GM12801 (cell line): ENCODE measurements around the gene ACR.
"Not testable (repeated sequence)": the region's sequence is repeated elsewhere in the genome, so short reads cannot be mapped to it uniquely, and the experiment has no call there.

ENCODE experiments used
- TF ChIP-seq, protein P1 (sequence below): IDR thresholded peaks from one replicate; pipeline ENCODE4 v1.5.1; 2011; ENCODE audit warnings: control low read depth; ENCODE audit not compliant: insufficient read length; ENCODE audit errors: extremely low read depth

The ACR gene

DNA sequence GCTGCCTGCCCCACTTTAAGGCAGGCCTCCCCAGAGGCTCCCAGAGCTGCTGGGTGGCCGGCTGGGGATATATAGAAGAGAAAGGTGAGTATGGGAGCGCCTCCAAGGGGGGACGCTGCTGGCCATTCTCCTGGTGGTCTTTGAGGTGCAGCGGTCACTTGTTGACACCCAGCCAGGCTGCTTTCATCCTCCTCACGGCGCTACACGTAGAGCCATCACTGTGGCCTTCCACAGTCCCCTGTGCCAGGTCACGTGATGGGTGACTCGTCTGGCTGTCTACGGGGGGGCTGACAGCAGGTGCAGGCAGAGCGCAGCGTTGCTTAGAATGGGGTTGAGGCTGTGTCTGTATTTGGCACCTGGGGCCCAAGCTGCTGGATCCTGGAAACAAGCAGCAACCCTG is 1.9 kb downstream of the ACR start:
- TF ChIP-seq, protein P1, sequence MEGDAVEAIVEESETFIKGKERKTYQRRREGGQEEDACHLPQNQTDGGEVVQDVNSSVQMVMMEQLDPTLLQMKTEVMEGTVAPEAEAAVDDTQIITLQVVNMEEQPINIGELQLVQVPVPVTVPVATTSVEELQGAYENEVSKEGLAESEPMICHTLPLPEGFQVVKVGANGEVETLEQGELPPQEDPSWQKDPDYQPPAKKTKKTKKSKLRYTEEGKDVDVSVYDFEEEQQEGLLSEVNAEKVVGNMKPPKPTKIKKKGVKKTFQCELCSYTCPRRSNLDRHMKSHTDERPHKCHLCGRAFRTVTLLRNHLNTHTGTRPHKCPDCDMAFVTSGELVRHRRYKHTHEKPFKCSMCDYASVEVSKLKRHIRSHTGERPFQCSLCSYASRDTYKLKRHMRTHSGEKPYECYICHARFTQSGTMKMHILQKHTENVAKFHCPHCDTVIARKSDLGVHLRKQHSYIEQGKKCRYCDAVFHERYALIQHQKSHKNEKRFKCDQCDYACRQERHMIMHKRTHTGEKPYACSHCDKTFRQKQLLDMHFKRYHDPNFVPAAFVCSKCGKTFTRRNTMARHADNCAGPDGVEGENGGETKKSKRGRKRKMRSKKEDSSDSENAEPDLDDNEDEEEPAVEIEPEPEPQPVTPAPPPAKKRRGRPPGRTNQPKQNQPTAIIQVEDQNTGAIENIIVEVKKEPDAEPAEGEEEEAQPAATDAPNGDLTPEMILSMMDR = no peak

DNA sequence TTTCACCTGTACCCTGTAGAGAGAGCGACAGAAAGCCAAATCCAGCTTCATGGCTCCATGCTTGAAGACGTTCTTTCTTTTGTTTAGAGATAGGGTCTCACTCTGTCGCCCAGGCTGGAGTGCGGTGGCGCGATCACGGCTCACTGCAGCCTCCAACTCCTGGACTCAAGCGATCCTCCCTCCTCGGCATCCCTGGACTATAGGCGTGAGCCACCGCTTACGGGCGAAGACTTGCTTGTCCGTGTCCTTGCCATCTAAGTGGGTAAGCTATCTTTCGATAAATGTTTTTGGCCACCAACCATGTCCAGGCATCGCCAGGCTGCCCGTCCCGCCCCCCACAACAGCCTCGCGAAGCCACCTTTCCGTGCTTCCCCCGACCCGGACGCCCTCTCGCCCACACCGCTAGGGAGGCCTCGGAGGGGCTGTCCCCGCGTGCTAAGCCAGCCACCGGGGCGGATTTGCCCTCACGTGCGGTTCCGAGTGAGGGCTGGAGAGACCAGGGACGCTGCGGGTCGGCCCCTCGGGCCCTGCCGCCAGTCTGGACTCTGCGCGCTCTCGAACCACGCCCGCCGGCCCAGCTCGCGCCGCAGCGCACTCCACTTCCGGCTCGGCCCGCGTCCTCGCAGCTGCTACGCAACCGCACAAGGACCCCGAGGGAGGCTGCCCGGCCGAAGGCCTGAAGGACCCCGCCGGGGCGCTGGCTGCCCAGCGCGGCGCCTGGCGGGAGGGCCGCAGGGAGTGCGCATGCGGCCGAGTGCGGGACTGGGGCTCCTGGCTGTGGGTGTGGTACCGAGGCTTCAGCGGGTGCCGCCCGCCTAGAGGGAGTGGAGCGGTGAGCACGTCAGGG is 45.3 kb downstream of the ACR start, which contains the start of gene RABL2B:
TSS of gene RABL2B (minus strand) at position 604 of the 847 bp plus-strand sequence. CDS start 1,342 bp downstream, outside the sequence.
- TF ChIP-seq, protein P1 = not testable (repeated sequence)
